CD4-positive, CD25-positive, alpha-beta regulatory T cell (primary cell): ENCODE data around the gene PATZ1. TPM values are rescaled to one million over a fixed set of nuclear protein-coding genes. Genes with fewer than 3 reads are reported as not detected.
"Not testable (repeated sequence)": the region's sequence is repeated elsewhere in the genome, so short reads cannot be mapped to it uniquely, and the experiment has no call there.

ENCODE experiments used
- ATAC-seq, 2 donors: fragments of 150-1000 bp; cut with Tn5 transposase; one replicate each; pipeline ENCODE4 v1.10.0; 2021; ENCODE audit warnings: low read depth in 2 of 2, moderate number of reproducible peaks in 2 of 2, moderate library complexity in 1 of 2
- DNase-seq, 3 donors: peaks; one replicate each; pipeline versions ENCODE4 v3.0.0 to v3.0.0-alpha.2; 2012 to 2022; ENCODE audit warnings: mixed read lengths in 1 of 3
- H3K27ac ChIP-seq: one replicate; pipeline ENCODE4 v1.7.0; 2013; ENCODE audit warnings: mild to moderate bottlenecking, low read length; ENCODE audit not compliant: insufficient read depth, poor library complexity, severe bottlenecking
- H3K27me3 ChIP-seq: one replicate; pipeline ENCODE4 v1.7.0; 2013; ENCODE audit warnings: low read length; ENCODE audit not compliant: control insufficient read depth, insufficient read depth
- H3K36me3 ChIP-seq: one replicate; pipeline ENCODE4 v1.7.0; 2013; ENCODE audit warnings: mild to moderate bottlenecking, low read length, moderate library complexity; ENCODE audit not compliant: control insufficient read depth, insufficient read depth
- H3K4me1 ChIP-seq: 2 replicates; pipeline ENCODE4 v1.7.0; 2013; ENCODE audit warnings: mild to moderate bottlenecking, low read length; ENCODE audit not compliant: insufficient read depth, control insufficient read depth, poor library complexity, severe bottlenecking
- H3K4me3 ChIP-seq: one replicate; pipeline ENCODE4 v1.7.0; 2013; ENCODE audit warnings: low read depth, mild to moderate bottlenecking, low read length, moderate library complexity
- H3K9me3 ChIP-seq, 2 experiments: 1 replicate in 1 of 2; 2 replicates in 1 of 2; pipeline ENCODE4 v1.7.0; 2013; ENCODE audit warnings: low read length in 2 of 2, mild to moderate bottlenecking in 1 of 2, moderate library complexity in 1 of 2; ENCODE audit not compliant: control insufficient read depth in 2 of 2
- H3K27ac Mint-ChIP-seq, 3 donors: one replicate each; pipeline ENCODE4 v1.8.0; 2020 to 2022; ENCODE audit warnings: mild to moderate bottlenecking in 3 of 3, mixed read lengths in 3 of 3, moderate library complexity in 2 of 3
- H3K27me3 Mint-ChIP-seq: one replicate; pipeline ENCODE4 v1.8.0; 2022; ENCODE audit warnings: mild to moderate bottlenecking, mixed read lengths
- H3K36me3 Mint-ChIP-seq: one replicate; pipeline ENCODE4 v1.8.0; 2020; ENCODE audit warnings: mixed read lengths
- H3K4me1 Mint-ChIP-seq, 4 donors: one replicate each; pipeline ENCODE4 v1.8.0; 2020 to 2022; ENCODE audit warnings: mixed read lengths in 4 of 4, mild to moderate bottlenecking in 1 of 4
- H3K4me3 Mint-ChIP-seq, 4 donors: one replicate each; pipeline ENCODE4 v1.8.0; 2020 to 2022; ENCODE audit warnings: mild to moderate bottlenecking in 4 of 4, mixed read lengths in 4 of 4, moderate library complexity in 3 of 4
- H3K9me3 Mint-ChIP-seq, 7 donors: one replicate each; pipeline ENCODE4 v1.8.0; 2020 to 2022; ENCODE audit warnings: mixed read lengths in 7 of 7, mild to moderate bottlenecking in 3 of 7, moderate library complexity in 2 of 7
- polyA plus RNA-seq, 4 donors: library from polyadenylated mRNA; unstranded; fragments of 300-500 nt; fragmentation: Illumina TruSeq; gene quantifications; one replicate each; pipeline ENCODE4 v1.2.3, GENCODE V29; 2021
- total RNA-seq: library from RNA; stranded (reverse); gene quantifications from one replicate; pipeline ENCODE4 v1.2.3, GENCODE V29; 2022

The PATZ1 gene
- total and polyA plus RNA-seq, 5 donors from 2014 or later: 8.2 to 38.9 (median 12.2) TPM

DNA sequence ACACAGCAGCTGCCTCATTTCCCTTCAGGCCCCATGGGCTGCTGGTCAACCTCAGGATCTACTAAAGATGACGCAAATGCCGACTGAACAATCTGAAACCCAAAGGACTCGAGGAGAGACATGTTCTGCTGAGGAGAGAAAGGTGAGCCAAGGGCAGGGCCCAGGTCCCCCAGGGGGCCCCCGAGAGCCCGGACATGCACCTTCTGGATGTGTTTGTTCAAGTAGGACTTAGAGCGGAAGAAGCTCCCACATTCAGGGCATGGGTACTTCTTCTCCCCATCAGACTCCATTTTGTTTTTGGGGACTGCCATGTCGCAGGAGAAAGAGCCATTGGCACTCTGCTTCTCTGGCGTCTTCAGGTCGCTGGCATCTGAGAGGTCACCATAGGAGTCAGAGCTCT, 19.3 kb downstream of the PATZ1 start:
- Mint-ChIP-seq H3K4me3 (peak overlapping the region in 1 of 4 donors; percentile 17), H3K36me3 (peaks cover 37% of the 10 kb centered on the region)

DNA sequence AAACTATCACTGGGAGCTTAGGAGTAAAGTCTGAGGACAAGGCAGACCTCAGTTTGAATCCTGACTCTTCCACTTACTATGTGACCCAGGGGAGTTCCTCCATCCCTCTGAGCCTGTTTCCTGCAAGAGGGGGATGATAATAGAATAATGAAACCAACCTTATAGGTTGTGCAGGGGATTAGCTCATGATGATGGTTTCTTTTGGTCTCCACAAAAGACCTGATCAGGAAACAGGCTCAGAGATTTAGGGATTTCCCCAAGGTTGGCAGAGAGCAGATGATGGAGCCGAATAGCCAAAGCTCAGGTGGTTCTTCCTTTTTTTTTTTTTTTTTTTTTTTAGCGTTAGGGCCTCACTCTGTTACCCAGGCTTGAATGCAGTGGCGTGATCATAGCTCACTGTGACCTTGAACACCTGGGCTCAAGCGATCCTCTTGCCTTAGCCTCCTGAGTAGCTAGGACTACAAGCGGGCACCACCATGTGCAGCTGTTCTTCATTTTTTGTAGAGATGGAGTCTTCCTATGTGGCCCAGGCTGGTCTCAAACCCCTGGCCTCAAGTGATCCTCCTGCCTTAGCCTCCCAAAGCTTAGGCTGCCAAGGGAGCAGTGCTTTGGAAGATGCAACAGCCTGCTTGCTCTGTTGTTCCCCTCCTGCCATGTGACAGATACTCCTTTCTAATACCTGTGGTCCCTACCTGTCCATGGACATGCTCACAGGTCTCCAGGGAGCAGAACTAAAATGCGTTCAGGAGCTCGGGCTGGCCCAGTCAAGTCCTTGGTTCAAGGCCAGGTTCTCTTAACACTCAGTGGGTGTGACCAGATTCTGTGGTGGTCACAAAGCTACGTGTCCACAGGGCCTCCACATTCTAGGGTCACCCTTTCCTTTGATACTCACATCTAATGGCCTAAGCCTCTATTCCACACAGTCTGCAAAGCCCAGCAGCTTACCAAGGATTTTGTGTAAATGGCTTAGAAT, 22.3 kb downstream of the PATZ1 start:
- Histone ChIP-seq H3K4me3 (no peak overlapping the region), H3K27ac (no peak overlapping the region), H3K4me1 (no peaks in the 10 kb centered on the region), H3K27me3 (no peaks in the 10 kb centered on the region), H3K36me3 (peaks cover 58% of the 10 kb centered on the region), H3K9me3 (no peaks in the 10 kb centered on the region)
- Mint-ChIP-seq H3K4me3 (no peak overlapping the region), H3K9me3 (no peaks in the 10 kb centered on the region), H3K27ac (peak overlapping the region in 2 of 3 donors; percentile 59 to 80), H3K27me3 (no peaks in the 10 kb centered on the region), H3K4me1 (peaks cover 11 to 29% (median 18%) of the 10 kb centered on the region in 4 donors), H3K36me3 (peaks cover 29% of the 10 kb centered on the region)
- ATAC-seq (no peak), DNase-seq (no peak)

More for the DNA sequence above, 19.3 kb downstream of the PATZ1 start:
- no peaks in the 10 kb centered on the region for H3K9me3 ChIP-seq
- H3K4me3 ChIP-seq: no peak overlapping the region
- H3K36me3 ChIP-seq: peaks cover 77% of the 10 kb centered on the region
- no peaks in the 10 kb centered on the region for H3K4me1 ChIP-seq
- H3K27ac ChIP-seq: no peak overlapping the region
- no peaks in the 10 kb centered on the region for H3K9me3 Mint-ChIP-seq
- peak overlapping the region in 1 of 3 donors; percentile 36 for H3K27ac Mint-ChIP-seq
- peaks cover 11 to 39% (median 22%) of the 10 kb centered on the region in 4 donors for H3K4me1 Mint-ChIP-seq
- H3K27me3 ChIP-seq: no peaks in the 10 kb centered on the region
- DNase-seq (no peak), ATAC-seq (no peak)
- H3K27me3 Mint-ChIP-seq: no peaks in the 10 kb centered on the region

DNA sequence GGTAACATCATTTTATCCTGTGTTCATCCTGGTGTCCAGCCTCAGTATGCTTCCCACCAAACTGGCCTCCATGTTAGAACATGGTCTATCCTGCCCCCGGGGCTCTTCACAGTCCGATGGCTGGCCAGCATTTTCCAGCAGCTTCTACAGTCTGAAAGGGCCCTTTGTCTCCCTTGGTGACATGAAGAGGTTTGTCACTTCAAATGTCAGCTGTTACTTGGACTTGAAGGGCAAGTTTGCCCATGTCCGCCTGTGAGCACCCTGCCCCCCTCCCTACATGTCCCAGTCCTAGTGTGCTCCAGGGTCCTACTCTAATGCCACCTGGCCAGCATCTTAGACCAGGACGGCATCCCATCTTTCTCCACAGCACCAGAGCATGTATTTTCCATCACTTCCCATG, 24.7 kb downstream of the PATZ1 start:
- peaks cover 18% of the 10 kb centered on the region for H3K36me3 Mint-ChIP-seq
- H3K9me3 ChIP-seq: no peaks in the 10 kb centered on the region
- no peak overlapping the region for H3K4me3 Mint-ChIP-seq
- H3K4me1 ChIP-seq: no peaks in the 10 kb centered on the region
- H3K4me1 Mint-ChIP-seq: peaks cover 11 to 29% (median 18%) of the 10 kb centered on the region in 4 donors
- H3K4me3 ChIP-seq: no peak overlapping the region
- H3K27ac ChIP-seq: no peak overlapping the region
- H3K27me3 ChIP-seq: no peaks in the 10 kb centered on the region
- DNase-seq (no peak), ATAC-seq (no peak)
- H3K36me3 ChIP-seq: peaks cover 33% of the 10 kb centered on the region
- no peaks in the 10 kb centered on the region for H3K9me3 Mint-ChIP-seq
- peak overlapping the region in 2 of 3 donors; percentile 26 to 43 for H3K27ac Mint-ChIP-seq
- H3K27me3 Mint-ChIP-seq: no peaks in the 10 kb centered on the region

DNA sequence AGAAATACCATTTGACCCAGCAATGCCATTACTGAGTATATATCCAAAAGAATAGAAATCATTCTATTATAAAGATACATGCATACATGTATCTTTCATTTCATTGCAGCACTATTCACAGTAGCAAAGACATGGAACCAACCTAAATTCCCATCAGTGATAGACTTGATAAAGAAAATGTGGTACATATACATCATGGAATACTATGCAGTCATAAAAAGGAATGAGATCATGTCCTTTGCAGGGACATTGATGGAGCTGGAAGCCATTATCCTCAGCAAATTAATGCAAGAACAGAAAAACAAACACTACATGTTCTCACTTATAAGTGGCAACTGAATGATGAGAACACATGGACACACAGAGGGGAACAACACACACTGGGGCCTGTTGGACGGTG, 31.9 kb downstream of the PATZ1 start:
- H3K27ac Mint-ChIP-seq, H3K27me3 Mint-ChIP-seq, DNase-seq, H3K27me3 ChIP-seq, H3K27ac ChIP-seq, ATAC-seq, H3K4me1 ChIP-seq, H3K4me3 ChIP-seq, H3K9me3 Mint-ChIP-seq, H3K9me3 ChIP-seq: not testable (repeated sequence)
- Mint-ChIP-seq H3K4me3 (peak overlapping the region in 1 of 4 donors; percentile 11), H3K4me1 (peaks cover 11 to 26% (median 16%) of the 10 kb centered on the region in 4 donors), H3K36me3 (peaks cover 35% of the 10 kb centered on the region)
- peaks cover 22% of the 10 kb centered on the region for H3K36me3 ChIP-seq

DNA sequence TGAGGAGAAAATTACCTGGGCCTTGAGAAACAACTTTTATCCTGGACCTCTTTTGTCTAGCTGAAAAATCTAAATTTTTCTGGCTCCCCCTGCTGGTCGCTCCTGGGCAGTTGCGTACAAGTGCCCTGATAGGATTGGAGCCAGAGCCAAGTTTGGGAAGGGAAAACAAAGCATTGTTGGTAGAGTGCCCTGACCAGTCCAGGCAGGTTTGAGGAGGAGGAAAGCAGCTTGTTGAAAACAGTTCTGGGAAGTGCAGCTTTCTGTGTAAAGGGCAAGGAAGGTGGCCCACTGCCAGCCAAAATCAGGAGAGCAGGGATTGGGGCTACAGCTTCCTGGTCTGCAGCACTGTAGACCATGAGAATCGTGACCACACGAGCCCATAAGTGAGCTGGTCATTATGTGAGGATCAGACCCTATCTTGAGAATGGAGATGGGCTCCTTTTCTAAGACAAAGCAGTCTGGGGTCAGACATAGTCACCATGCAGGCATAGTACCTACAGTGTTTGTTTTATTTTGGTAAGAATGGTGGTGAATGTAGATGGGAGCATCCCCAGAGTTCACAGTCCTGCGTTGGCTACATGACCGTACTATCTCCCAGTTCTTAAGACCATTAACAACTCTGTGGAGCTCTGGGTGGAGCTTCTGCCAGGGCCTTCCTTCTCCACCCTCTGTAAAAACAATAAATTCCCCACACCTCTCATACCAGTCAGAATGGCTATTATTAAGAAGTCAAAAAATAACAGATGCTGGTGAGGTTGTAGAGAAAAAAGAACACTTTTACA, 32.6 kb downstream of the PATZ1 start:
- Histone ChIP-seq H3K9me3 (peaks cover 0 to 5% of the 10 kb centered on the region in 2 experiments), H3K27ac (no peak overlapping the region), H3K4me3 (no peak overlapping the region), H3K27me3 (no peaks in the 10 kb centered on the region), H3K4me1 (peaks cover 8% of the 10 kb centered on the region), H3K36me3 (peaks cover 22% of the 10 kb centered on the region)
- Mint-ChIP-seq H3K36me3 (peaks cover 37% of the 10 kb centered on the region), H3K4me1 (peaks cover 14 to 33% (median 20%) of the 10 kb centered on the region in 4 donors), H3K27me3 (no peaks in the 10 kb centered on the region), H3K9me3 (peaks cover 0 to 4% (median 0%) of the 10 kb centered on the region in 7 donors), H3K27ac (peak overlapping the region; percentile 15 to 87 (median 51)), H3K4me3 (peak overlapping the region in 1 of 4 donors; percentile 5)
- DNase-seq (peak; percentile 44 to 72 (median 63)), ATAC-seq (peak; percentile 64 to 71)

DNA sequence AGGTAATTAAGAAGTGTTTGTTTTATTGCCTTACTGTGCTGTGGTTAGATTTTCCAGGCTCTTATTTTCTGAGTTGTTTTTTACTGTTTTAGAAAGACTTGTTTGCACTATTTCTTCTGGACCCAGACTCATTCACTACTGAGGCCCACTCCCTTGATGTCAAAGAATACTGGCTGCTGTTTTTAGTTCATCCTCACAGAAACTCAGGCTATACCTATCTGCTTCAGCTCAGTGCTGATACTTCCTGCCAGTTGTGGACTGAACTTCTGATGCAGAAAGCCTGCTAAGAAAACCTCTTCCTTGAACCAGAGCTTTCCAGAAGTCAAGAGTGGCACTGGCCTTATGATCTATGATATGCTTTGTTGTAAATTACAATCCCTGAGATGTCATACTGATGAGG, 38.0 kb downstream of the PATZ1 start:
- Mint-ChIP-seq H3K9me3 (peaks cover 0 to 1% (median 0%) of the 10 kb centered on the region in 7 donors), H3K27me3 (no peaks in the 10 kb centered on the region), H3K4me3 (peak overlapping the region; percentile 48 to 85 (median 58)), H3K36me3 (peaks cover 27% of the 10 kb centered on the region), H3K27ac (peak overlapping the region; percentile 32 to 98 (median 67)), H3K4me1 (peaks cover 28 to 67% (median 51%) of the 10 kb centered on the region in 4 donors)
- peak overlapping the region; percentile 26 for H3K27ac ChIP-seq
- DNase-seq (peak in 1 of 3 donors; percentile 61), ATAC-seq (peak; percentile 54 to 66)
- H3K27me3 ChIP-seq: no peaks in the 10 kb centered on the region
- no peaks in the 10 kb centered on the region for H3K9me3 ChIP-seq
- H3K4me1 ChIP-seq: peaks cover 37% of the 10 kb centered on the region
- H3K4me3 ChIP-seq: peak overlapping the region; percentile 46
- H3K36me3 ChIP-seq: peaks cover 17% of the 10 kb centered on the region

DNA sequence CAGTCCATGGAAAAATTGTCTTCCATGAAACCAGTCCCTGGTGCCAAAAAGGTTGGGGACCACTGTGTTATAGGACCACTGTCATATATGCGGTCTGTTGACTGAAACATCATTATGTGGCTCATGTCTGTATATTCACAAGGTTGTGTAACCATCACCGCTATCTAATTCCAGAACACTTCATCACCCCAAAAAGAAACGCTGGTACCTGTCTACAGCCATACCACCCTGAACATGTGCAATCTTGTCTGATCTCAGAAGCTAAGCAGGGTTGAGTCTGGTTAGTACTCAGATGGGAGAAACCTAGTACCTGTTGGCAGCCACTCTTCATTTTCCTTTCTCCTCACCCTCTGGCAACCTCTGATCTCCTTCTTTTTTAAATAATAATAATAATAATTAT, 41.0 kb downstream of the PATZ1 start:
- H3K27me3 ChIP-seq: no peaks in the 10 kb centered on the region
- no peak overlapping the region for H3K4me3 ChIP-seq
- no peak overlapping the region for H3K27ac Mint-ChIP-seq
- DNase-seq (no peak), ATAC-seq (no peak)
- H3K4me1 Mint-ChIP-seq: peaks cover 41 to 80% (median 64%) of the 10 kb centered on the region in 4 donors
- H3K9me3 Mint-ChIP-seq: peaks cover 0 to 1% (median 0%) of the 10 kb centered on the region in 7 donors
- H3K4me3 Mint-ChIP-seq: no peak overlapping the region
- no peaks in the 10 kb centered on the region for H3K27me3 Mint-ChIP-seq
- peaks cover 21% of the 10 kb centered on the region for H3K36me3 ChIP-seq
- H3K27ac ChIP-seq: no peak overlapping the region
- no peaks in the 10 kb centered on the region for H3K9me3 ChIP-seq
- H3K4me1 ChIP-seq: peaks cover 55% of the 10 kb centered on the region
- peaks cover 31% of the 10 kb centered on the region for H3K36me3 Mint-ChIP-seq
